B cell (primary cell): ENCODE data around the gene REEP2. TPM values are rescaled to one million over a fixed set of nuclear protein-coding genes. Genes with fewer than 3 reads are reported as not detected.
"Not testable (repeated sequence)": the region's sequence is repeated elsewhere in the genome, so short reads cannot be mapped to it uniquely, and the experiment has no call there.

ENCODE experiments used
- ATAC-seq: fragments of 200-7000 bp; cut with Tn5 transposase; one replicate; pipeline ENCODE4 v1.10.0; 2021; ENCODE audit warnings: low read depth, mild to moderate bottlenecking, moderate number of reproducible peaks, moderate library complexity
- CTCF ChIA-PET: fragments of 350-600 bp; sonication (Branson Sonifier 250); formaldehyde crosslinking; loops from one replicate; lab custom pipeline; 2021; ENCODE audit warnings: antibody characterized with exemption, inconsistent platforms; lab: Charles Lee
- POLR2A ChIA-PET: fragments of 350-600 bp; sonication (Branson Sonifier 250); formaldehyde crosslinking; loops from one replicate; lab custom pipeline; 2021; ENCODE audit warnings: antibody characterized with exemption; lab: Charles Lee
- DNase-seq: peaks from one replicate; pipeline ENCODE4 v3.0.0; 2013
- H2AFZ ChIP-seq: 2 replicates; pipeline ENCODE4 v1.6.1; 2012; ENCODE audit warnings: mild to moderate bottlenecking, low read depth, low read length; ENCODE audit not compliant: insufficient read depth, poor library complexity, severe bottlenecking
- H3K27ac ChIP-seq, 2 donors: 1 replicate in 1 of 2; 2 replicates in 1 of 2; pipeline ENCODE4 v1.5.1; 2012 to 2013; ENCODE audit warnings: low read length in 2 of 2, mild to moderate bottlenecking in 2 of 2, moderate library complexity in 1 of 2
- H3K27me3 ChIP-seq, 4 experiments: fragments of 200-600 bp in 1 of 4; sonication (generic) in 1 of 4; replicated peaks in 1 of 4; 1 replicate in 2 of 4; 2 replicates in 2 of 4; pipeline versions ENCODE4 v1.6.1 to v1.7.0; 2013 to 2016; ENCODE audit warnings: low read length in 3 of 4, mild to moderate bottlenecking in 2 of 4, mixed read lengths in 1 of 4, moderate library complexity in 1 of 4; ENCODE audit not compliant: insufficient read depth in 4 of 4, control insufficient read depth in 3 of 4; ENCODE audit errors: control extremely low read depth in 1 of 4
- H3K36me3 ChIP-seq, 2 experiments: replicated peaks in 1 of 2; 1 replicate in 1 of 2; 2 replicates in 1 of 2; pipeline versions ENCODE4 v1.6.1 to v1.7.1; 2013; ENCODE audit warnings: low read length in 1 of 2; ENCODE audit not compliant: insufficient read depth in 2 of 2, control insufficient read depth in 1 of 2; ENCODE audit errors: control extremely low read depth in 1 of 2, extremely low read depth in 1 of 2
- H3K4me1 ChIP-seq, 2 donors: fragments of 200-600 bp in 1 of 2; sonication (generic) in 1 of 2; 1 replicate in 1 of 2; 2 replicates in 1 of 2; pipeline versions ENCODE4 v1.5.1 to v1.6.1; 2013 to 2017; ENCODE audit warnings: low read length in 2 of 2; ENCODE audit not compliant: control insufficient read depth in 2 of 2, insufficient read depth in 2 of 2
- H3K4me2 ChIP-seq: replicated peaks from 2 replicates; pipeline ENCODE3; 2012; ENCODE audit warnings: mild to moderate bottlenecking, low read depth, low read length; ENCODE audit not compliant: poor library complexity, severe bottlenecking
- H3K4me3 ChIP-seq, 5 experiments: fragments of 200-600 bp in 1 of 5; sonication (generic) in 1 of 5; 1 replicate in 3 of 5; 2 replicates in 2 of 5; pipeline versions ENCODE4 v1.5.1 to v1.7.0; 2011 to 2016; ENCODE audit warnings: low read length in 4 of 5, mild to moderate bottlenecking in 4 of 5, low read depth in 2 of 5, control low read depth in 1 of 5, moderate library complexity in 1 of 5; ENCODE audit not compliant: insufficient read depth in 1 of 5; ENCODE audit errors: control extremely low read depth in 1 of 5, extremely low read depth in 1 of 5
- H3K79me2 ChIP-seq: fragments of 200-600 bp; sonication (generic); one replicate; pipeline ENCODE4 v1.6.0; 2016; ENCODE audit warnings: low read length; ENCODE audit not compliant: control insufficient read depth, insufficient read depth
- H3K9ac ChIP-seq: fragments of 200-600 bp; sonication (generic); 2 replicates; pipeline ENCODE4 v1.6.1; 2017; ENCODE audit warnings: mild to moderate bottlenecking, low read length, moderate library complexity
- H3K9me3 ChIP-seq, 3 donors: one replicate each; pipeline versions ENCODE4 v1.6.1 to v1.7.1; 2013; ENCODE audit warnings: low read length in 2 of 3; ENCODE audit not compliant: control insufficient read depth in 2 of 3, insufficient read depth in 1 of 3; ENCODE audit errors: control extremely low read depth in 1 of 3
- H4K20me1 ChIP-seq: 2 replicates; pipeline ENCODE4 v1.6.0; 2012; ENCODE audit warnings: mild to moderate bottlenecking, low read length; ENCODE audit not compliant: insufficient read depth, control insufficient read depth, poor library complexity, severe bottlenecking
- H3K27ac Mint-ChIP-seq: one replicate; pipeline ENCODE4 v1.8.0; 2021; ENCODE audit warnings: mixed read lengths
- H3K27me3 Mint-ChIP-seq: one replicate; pipeline ENCODE4 v1.8.0; 2021; ENCODE audit warnings: mixed read lengths
- H3K4me1 Mint-ChIP-seq: one replicate; pipeline ENCODE4 v1.8.0; 2021; ENCODE audit warnings: mixed read lengths
- H3K4me3 Mint-ChIP-seq: one replicate; pipeline ENCODE4 v1.8.0; 2021; ENCODE audit warnings: mixed read lengths
- H3K9me3 Mint-ChIP-seq: one replicate; pipeline ENCODE4 v1.8.0; 2022; ENCODE audit warnings: mixed read lengths; ENCODE audit not compliant: insufficient read depth
- EZH2 ChIP-seq: IDR thresholded peaks from 2 replicates; pipeline ENCODE4 v1.6.1; 2012; ENCODE audit warnings: borderline replicate concordance, low read depth, mild to moderate bottlenecking, moderate library complexity, low read length; ENCODE audit not compliant: insufficient read depth, poor library complexity, severe bottlenecking
- WGBS: methylation state at CpG from one replicate; pipeline ENCODE4 v1.1.5; 2013; ENCODE audit warnings: missing lambda C conversion rate; ENCODE audit not compliant: insufficient coverage; 5-methylcytosine and 5-hydroxymethylcytosine counted together
- intact Hi-C: fragments of 100-400 bp; cut with micrococcal nuclease; formaldehyde crosslinking; loops from one replicate; pipeline ENCODE4 v1.10.0; 2022
- polyA plus RNA-seq: library from polyadenylated mRNA; depleted of rRNA; stranded (reverse); fragments of >200 nt; gene quantifications from 2 replicates; pipeline ENCODE4 v1.2.3, GENCODE V29; 2012
- total RNA-seq, 2 donors: library from RNA; stranded (reverse); fragments of 120-200 nt in 1 of 2; gene quantifications; 1 replicate in 1 of 2; 2 replicates in 1 of 2; pipeline versions ENCODE4 v1.2.3 to v1.2.4, GENCODE V29; 2013 to 2022
- TF ChIP-seq, protein P1 (sequence below): fragments of 200-600 bp; IDR thresholded peaks from one replicate; pipeline ENCODE4 v1.8.0; 2022; ENCODE audit warnings: antibody characterized with exemption, mild to moderate bottlenecking

The REEP2 gene
- total and polyA plus RNA-seq, 2 donors (not counting 1 experiment from before 2014, with no cell fraction given) = 0.20 TPM; not detected in 1

DNA sequence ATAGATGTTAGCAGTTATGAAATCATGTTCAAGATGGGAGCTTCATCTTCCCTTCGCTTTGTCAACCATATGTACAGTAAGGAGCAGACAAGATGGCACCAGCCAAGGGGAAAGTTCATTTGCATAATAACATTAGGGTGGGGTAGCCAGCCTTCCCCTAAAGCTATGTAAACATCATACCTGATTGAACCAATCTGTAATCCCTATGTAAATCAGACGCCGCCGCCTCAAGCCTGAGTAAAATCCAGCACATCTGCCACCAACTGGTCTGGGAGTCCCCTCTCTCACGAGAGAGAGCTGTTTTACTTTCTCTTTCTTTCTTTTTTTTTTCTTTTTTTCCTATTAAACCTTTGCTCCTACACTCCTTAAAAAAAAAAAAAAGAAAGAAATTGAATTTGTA is 30.8 kb upstream of the REEP2 start:
- POLR2A ChIA-PET = no interaction called here

DNA sequence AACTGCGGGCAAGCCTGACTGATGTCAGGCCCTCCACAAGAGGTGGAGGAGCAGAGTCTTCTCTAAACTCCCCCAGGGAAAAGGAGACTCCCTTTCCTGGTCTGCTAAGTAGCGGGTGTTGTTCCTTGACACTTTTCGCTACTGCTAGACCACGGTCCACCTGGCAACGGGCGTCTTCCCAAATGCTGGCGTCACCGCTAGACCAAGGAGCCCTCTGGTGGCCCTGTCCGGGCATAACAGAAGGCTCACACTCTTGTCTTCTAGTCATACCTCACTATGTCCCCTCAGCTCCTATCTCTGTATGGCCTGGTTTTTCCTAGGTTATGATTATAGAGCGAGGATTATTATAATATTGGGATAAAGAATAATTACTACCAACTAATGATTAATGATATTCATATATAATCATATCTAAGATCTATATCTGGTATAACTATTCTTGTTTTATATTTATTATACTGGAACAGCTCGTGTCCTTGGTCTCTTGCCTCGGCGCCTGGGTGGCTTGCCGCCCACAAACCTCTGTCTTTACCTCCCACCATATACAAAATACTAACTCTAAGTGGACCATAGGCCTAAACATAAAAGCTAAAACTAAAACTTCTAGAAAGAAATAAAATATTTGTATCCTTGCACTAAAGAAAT is 27.7 kb upstream of the REEP2 start:
- H3K4me3 Mint-ChIP-seq, H2AFZ ChIP-seq, H3K27ac Mint-ChIP-seq, H3K27me3 ChIP-seq, ATAC-seq, H3K9me3 ChIP-seq, POLR2A ChIA-PET, H3K27ac ChIP-seq, H3K27me3 Mint-ChIP-seq, H3K9me3 Mint-ChIP-seq, H3K79me2 ChIP-seq, H4K20me1 ChIP-seq, H3K4me1 ChIP-seq, H3K4me3 ChIP-seq, H3K4me2 ChIP-seq, H3K9ac ChIP-seq: not testable (repeated sequence)
- CTCF ChIA-PET = interaction anchor here (0.6 to 1.8 kb wide), 2 partner anchors 188 to 1833 kb away, joined by 3 to 6 read pairs; no protein-coding TSS in a partner anchor
- TF ChIP-seq, protein P1, sequence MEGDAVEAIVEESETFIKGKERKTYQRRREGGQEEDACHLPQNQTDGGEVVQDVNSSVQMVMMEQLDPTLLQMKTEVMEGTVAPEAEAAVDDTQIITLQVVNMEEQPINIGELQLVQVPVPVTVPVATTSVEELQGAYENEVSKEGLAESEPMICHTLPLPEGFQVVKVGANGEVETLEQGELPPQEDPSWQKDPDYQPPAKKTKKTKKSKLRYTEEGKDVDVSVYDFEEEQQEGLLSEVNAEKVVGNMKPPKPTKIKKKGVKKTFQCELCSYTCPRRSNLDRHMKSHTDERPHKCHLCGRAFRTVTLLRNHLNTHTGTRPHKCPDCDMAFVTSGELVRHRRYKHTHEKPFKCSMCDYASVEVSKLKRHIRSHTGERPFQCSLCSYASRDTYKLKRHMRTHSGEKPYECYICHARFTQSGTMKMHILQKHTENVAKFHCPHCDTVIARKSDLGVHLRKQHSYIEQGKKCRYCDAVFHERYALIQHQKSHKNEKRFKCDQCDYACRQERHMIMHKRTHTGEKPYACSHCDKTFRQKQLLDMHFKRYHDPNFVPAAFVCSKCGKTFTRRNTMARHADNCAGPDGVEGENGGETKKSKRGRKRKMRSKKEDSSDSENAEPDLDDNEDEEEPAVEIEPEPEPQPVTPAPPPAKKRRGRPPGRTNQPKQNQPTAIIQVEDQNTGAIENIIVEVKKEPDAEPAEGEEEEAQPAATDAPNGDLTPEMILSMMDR = peak; percentile 49
- 72% methylated on average over 5 of the region's 14 CpGs for WGBS
- peaks cover 5 to 37% of the 10 kb centered on the region in 2 experiments for H3K36me3 ChIP-seq
- peaks cover 15% of the 10 kb centered on the region for H3K4me1 Mint-ChIP-seq
- DNase-seq = peak; percentile 25
- intact Hi-C loops = loop anchor here (1.0 kb wide), 1 partner anchor 233 kb away; the partner anchor contains the start of gene BRD8

More for the DNA sequence above, 30.8 kb upstream of the REEP2 start:
- intact Hi-C loops = no loop called here
- Histone ChIP-seq H3K27me3 (no peaks in the 10 kb centered on the region), H3K36me3 (peaks cover 4 to 16% of the 10 kb centered on the region in 2 experiments), H3K9me3 (no peaks in the 10 kb centered on the region), H3K27ac (peak overlapping the region; percentile 7 to 74), H3K79me2 (no peaks in the 10 kb centered on the region), H4K20me1 (no peaks in the 10 kb centered on the region), H3K4me2 (peak overlapping the region; percentile 20), H3K4me3 (no peak overlapping the region), H2AFZ (no peak overlapping the region), H3K9ac (no peak overlapping the region), H3K4me1 (peaks cover 5 to 8% of the 10 kb centered on the region in 2 donors)
- Mint-ChIP-seq H3K4me3 (peak overlapping the region; percentile 24), H3K4me1 (peaks cover 15% of the 10 kb centered on the region), H3K27ac (peak overlapping the region; percentile 51), H3K27me3 (no peaks in the 10 kb centered on the region), H3K9me3 (no peaks in the 10 kb centered on the region)
- TF ChIP-seq, protein P1 = no peak
- no peak for TF ChIP-seq EZH2
- 100% methylated on average over 3 of the region's 5 CpGs for WGBS
- CTCF ChIA-PET = interaction anchor here (0.7 to 1.6 kb wide), 4 partner anchors 20 to 345 kb away, joined by 3 to 9 read pairs (median 3); no protein-coding TSS in a partner anchor
- peak; percentile 62 for DNase-seq
- peak; percentile 58 for ATAC-seq
